Hepatocyte (in vitro differentiated cells): Measurements from ENCODE around the gene MGMT. TPM values are rescaled to one million over a fixed set of nuclear protein-coding genes. Genes with fewer than 3 reads are reported as not detected.

ENCODE experiments used
- DNase-seq: peaks from one replicate; pipeline ENCODE4 v3.0.0-alpha.2; 2016; ENCODE audit warnings: low spot score
- H2AFZ ChIP-seq: fragments of 200-600 bp; sonication (generic); 2 replicates; pipeline ENCODE4 v1.6.0; 2016; ENCODE audit warnings: antibody characterized with exemption, mild to moderate bottlenecking
- H3K27ac ChIP-seq: fragments of 200-600 bp; sonication (generic); 2 replicates; pipeline ENCODE4 v1.5.1; 2016; ENCODE audit warnings: mild to moderate bottlenecking
- H3K27me3 ChIP-seq: fragments of 200-600 bp; sonication (generic); 2 replicates; pipeline ENCODE4 v1.6.1; 2016
- H3K36me3 ChIP-seq: fragments of 200-600 bp; sonication (generic); replicated peaks from 2 replicates; pipeline ENCODE4 v1.5.1; 2016; ENCODE audit warnings: low read depth; ENCODE audit not compliant: insufficient read depth
- H3K4me1 ChIP-seq: fragments of 200-600 bp; sonication (generic); 2 replicates; pipeline ENCODE4 v1.5.1; 2016; ENCODE audit warnings: mild to moderate bottlenecking, moderate library complexity; ENCODE audit not compliant: insufficient read depth
- H3K4me2 ChIP-seq: fragments of 200-600 bp; sonication (generic); 2 replicates; pipeline ENCODE4 v1.6.0; 2016
- H3K4me3 ChIP-seq: fragments of 200-600 bp; sonication (generic); 2 replicates; pipeline ENCODE4 v1.5.1; 2016; ENCODE audit warnings: mild to moderate bottlenecking
- H3K79me2 ChIP-seq: fragments of 200-600 bp; sonication (generic); 2 replicates; pipeline ENCODE4 v1.6.0; 2017; ENCODE audit warnings: mild to moderate bottlenecking
- H3K9me2 ChIP-seq: fragments of 200-600 bp; sonication (generic); replicated peaks from 2 replicates; pipeline ENCODE4 v1.6.0; 2017; ENCODE audit warnings: mild to moderate bottlenecking; ENCODE audit not compliant: insufficient read depth
- H3K9me3 ChIP-seq: fragments of 200-600 bp; sonication (generic); 2 replicates; pipeline ENCODE4 v1.5.1; 2016; ENCODE audit warnings: low read depth, mild to moderate bottlenecking
- H4K20me1 ChIP-seq: fragments of 200-600 bp; sonication (generic); 2 replicates; pipeline ENCODE4 v1.6.0; 2016; ENCODE audit warnings: mild to moderate bottlenecking; ENCODE audit not compliant: insufficient read depth, poor library complexity, severe bottlenecking
- CTCF ChIP-seq: fragments of 200-600 bp; sonication (generic); IDR thresholded peaks from 2 replicates; pipeline ENCODE4 v1.5.1; 2016; ENCODE audit warnings: antibody characterized with exemption, mild to moderate bottlenecking; ENCODE audit not compliant: poor library complexity
- EZH2 ChIP-seq: fragments of 200-600 bp; sonication (generic); IDR thresholded peaks from 2 replicates; pipeline ENCODE4 v1.6.1; 2016; ENCODE audit warnings: antibody characterized with exemption, mild to moderate bottlenecking, borderline replicate concordance
- EZH2phosphoT487 ChIP-seq: fragments of 200-600 bp; sonication (generic); IDR thresholded peaks from one replicate; pipeline ENCODE4 v1.6.1; 2018; ENCODE audit warnings: antibody characterized with exemption, mild to moderate bottlenecking, low read depth, moderate library complexity; ENCODE audit not compliant: unreplicated experiment, severe bottlenecking
- WGBS: methylation state at CpG from one replicate; pipeline ENCODE4 v1.1.6; 2016; ENCODE audit warnings: low lambda C conversion rate; ENCODE audit errors: missing lambda C conversion rate; 5-methylcytosine and 5-hydroxymethylcytosine counted together
- polyA plus RNA-seq: library from polyadenylated mRNA; unstranded; fragments of >200 nt; fragmentation: Nextera tagmentation; extraction: Ambion mirVana; gene quantifications from 2 replicates; pipeline ENCODE4 v1.2.1, GENCODE V29; 2016
- total RNA-seq: library from RNA; depleted of rRNA; stranded (reverse); fragments of >200 nt; gene quantifications from 2 replicates; pipeline ENCODE4 v1.2.3, GENCODE V29; 2014

Gene MGMT
- total and polyA plus RNA-seq, 2 experiments from 2014 or later, result 41.5 to 41.9 TPM

GRCh38 chr10:129704786-129705525 is 237.9 kb downstream of the MGMT start:
- no peaks in the 10 kb centered on the region for H3K4me1 ChIP-seq
- H3K27ac ChIP-seq, result no peak overlapping the region
- WGBS, result 80% methylated on average over 25 of the region's 25 CpGs
- no peaks in the 10 kb centered on the region for H3K36me3 ChIP-seq
- H3K9me2 ChIP-seq, result no peaks in the 10 kb centered on the region
- H3K27me3 ChIP-seq, result no peaks in the 10 kb centered on the region
- H3K4me2 ChIP-seq, result no peak overlapping the region
- no peak for TF ChIP-seq EZH2phosphoT487
- no peak for TF ChIP-seq EZH2
- TF ChIP-seq CTCF, result no peak
- no peak overlapping the region for H3K4me3 ChIP-seq
- no peaks in the 10 kb centered on the region for H4K20me1 ChIP-seq
- no peaks in the 10 kb centered on the region for H3K79me2 ChIP-seq
- no peak for DNase-seq
- no peaks in the 10 kb centered on the region for H3K9me3 ChIP-seq
- H2AFZ ChIP-seq, result no peak overlapping the region

DNA sequence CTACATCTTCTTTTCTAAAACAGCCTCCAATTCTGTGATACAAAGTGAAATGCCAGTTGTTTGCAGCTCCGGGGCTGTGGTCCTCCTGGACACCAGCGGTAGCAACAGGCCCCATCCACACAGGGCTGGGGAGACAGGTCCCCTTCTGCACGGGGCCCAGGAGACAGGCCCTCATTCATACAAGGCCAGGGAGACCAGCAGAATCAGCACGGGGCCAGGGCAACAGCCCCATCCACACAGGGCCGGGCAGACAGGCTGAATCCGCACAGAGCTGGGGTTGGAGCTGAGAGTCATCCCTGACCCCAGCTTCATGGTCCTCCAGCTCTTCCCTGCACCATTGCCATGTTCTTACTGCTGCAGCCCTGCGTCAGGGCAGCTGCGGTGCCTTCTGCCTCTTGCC is 238.6 kb downstream of the MGMT start:
- Histone ChIP-seq H4K20me1 (no peaks in the 10 kb centered on the region), H2AFZ (no peak overlapping the region), H3K27me3 (no peaks in the 10 kb centered on the region), H3K4me1 (no peaks in the 10 kb centered on the region), H3K79me2 (no peaks in the 10 kb centered on the region), H3K36me3 (no peaks in the 10 kb centered on the region), H3K9me3 (no peaks in the 10 kb centered on the region), H3K9me2 (no peaks in the 10 kb centered on the region), H3K27ac (no peak overlapping the region), H3K4me3 (no peak overlapping the region), H3K4me2 (no peak overlapping the region)
- no peak for DNase-seq
- WGBS, result 91% methylated on average over 8 of the region's 8 CpGs
- no peak for TF ChIP-seq EZH2
- TF ChIP-seq CTCF, result no peak
- TF ChIP-seq EZH2phosphoT487, result no peak

- Histone ChIP-seq H3K27ac (no peak overlapping the region), H3K4me2 (no peak overlapping the region), H3K27me3 (no peaks in the 10 kb centered on the region), H3K79me2 (no peaks in the 10 kb centered on the region), H3K4me3 (no peak overlapping the region), H3K36me3 (no peaks in the 10 kb centered on the region), H3K9me3 (no peaks in the 10 kb centered on the region), H3K4me1 (no peaks in the 10 kb centered on the region), H2AFZ (no peak overlapping the region), H3K9me2 (no peaks in the 10 kb centered on the region), H4K20me1 (no peaks in the 10 kb centered on the region)
- no peak for TF ChIP-seq EZH2
- 97% methylated on average over 19 of the region's 19 CpGs for WGBS
- no peak for DNase-seq
Observed at GRCh38 chr10:129706081-129706480, 239.0 kb downstream of the MGMT start.

GRCh38 chr10:129706523-129706922 is 239.5 kb downstream of the MGMT start:
- no peaks in the 10 kb centered on the region for H3K9me3 ChIP-seq
- no peak overlapping the region for H3K4me3 ChIP-seq
- no peak for TF ChIP-seq EZH2phosphoT487
- no peak for TF ChIP-seq EZH2
- TF ChIP-seq CTCF, result no peak
- H3K9me2 ChIP-seq, result no peaks in the 10 kb centered on the region
- DNase-seq, result no peak
- H3K4me2 ChIP-seq, result no peak overlapping the region
- H4K20me1 ChIP-seq, result no peaks in the 10 kb centered on the region
- H2AFZ ChIP-seq, result no peak overlapping the region
- no peak overlapping the region for H3K27ac ChIP-seq
- no peaks in the 10 kb centered on the region for H3K79me2 ChIP-seq
- no peaks in the 10 kb centered on the region for H3K36me3 ChIP-seq
- 93% methylated on average over 11 of the region's 11 CpGs for WGBS
- no peaks in the 10 kb centered on the region for H3K27me3 ChIP-seq
- H3K4me1 ChIP-seq, result no peaks in the 10 kb centered on the region
